Left renal cortex interstitium (tissue), 4 donors: ENCODE measurements around the gene ZC3H4. TPM values are rescaled to one million over a fixed set of nuclear protein-coding genes. Genes with fewer than 3 reads are reported as not detected.

Experiments
- DNase-seq, 4 donors: peaks; one replicate each; pipeline ENCODE4 v3.0.0-alpha.2; 2013; ENCODE audit warnings: low read depth in 4 of 4, low spot score in 2 of 4, missing footprints in 1 of 4
- polyA plus RNA-seq, 4 donors: library from polyadenylated mRNA; unstranded; fragments of 120-200 nt; gene quantifications; one replicate each; pipeline ENCODE4 v1.2.1, GENCODE V29; 2013; ENCODE audit not compliant: insufficient read length in 4 of 4

Gene ZC3H4
- polyA plus RNA-seq, 4 donors: 34.9 to 38.9 (median 35.9) TPM

DNA sequence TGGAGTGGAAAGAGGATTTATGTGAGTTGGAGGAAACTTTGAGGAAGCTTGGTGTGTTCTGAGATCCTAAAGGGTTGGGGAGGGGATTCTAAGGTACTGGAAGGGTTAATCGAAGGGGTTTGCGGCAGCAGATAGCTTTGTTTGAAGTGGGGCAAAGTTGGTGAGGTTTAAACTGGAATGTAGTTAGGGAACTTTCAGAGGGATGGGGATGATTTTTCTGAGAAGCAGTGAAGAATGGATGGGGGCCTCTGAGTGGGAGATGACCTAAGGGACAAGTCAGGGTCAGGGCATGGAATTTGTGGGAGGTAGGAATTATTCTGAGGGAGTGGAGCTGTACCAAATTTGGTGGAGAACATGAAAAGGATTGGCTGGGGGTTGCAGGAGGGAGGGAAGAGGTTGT lies 21.0 kb upstream of the ZC3H4 start:
- no peak for DNase-seq

DNA sequence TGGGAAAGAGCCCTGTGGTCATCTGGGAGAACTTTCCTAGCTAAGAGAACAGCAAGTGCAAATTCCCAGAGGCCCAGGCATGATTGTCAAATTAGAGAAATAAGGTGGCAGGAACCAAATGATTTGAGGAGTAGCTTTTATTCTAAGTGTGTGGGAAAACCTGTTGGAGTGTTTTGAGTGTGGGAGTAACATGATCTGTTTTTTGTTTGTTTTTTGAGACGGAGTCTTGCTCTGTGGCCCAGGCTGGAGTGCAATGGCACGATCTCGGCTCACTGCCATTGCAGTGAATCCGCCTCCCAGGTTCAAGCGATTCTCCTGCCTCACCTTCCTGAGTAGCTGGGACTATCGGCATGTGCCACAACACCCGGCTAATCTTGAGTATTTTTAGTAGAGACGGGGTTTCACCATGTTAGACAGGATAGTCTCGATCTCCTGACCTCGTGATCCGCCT lies 19.5 kb upstream of the ZC3H4 start:
- DNase-seq: no peak

DNA sequence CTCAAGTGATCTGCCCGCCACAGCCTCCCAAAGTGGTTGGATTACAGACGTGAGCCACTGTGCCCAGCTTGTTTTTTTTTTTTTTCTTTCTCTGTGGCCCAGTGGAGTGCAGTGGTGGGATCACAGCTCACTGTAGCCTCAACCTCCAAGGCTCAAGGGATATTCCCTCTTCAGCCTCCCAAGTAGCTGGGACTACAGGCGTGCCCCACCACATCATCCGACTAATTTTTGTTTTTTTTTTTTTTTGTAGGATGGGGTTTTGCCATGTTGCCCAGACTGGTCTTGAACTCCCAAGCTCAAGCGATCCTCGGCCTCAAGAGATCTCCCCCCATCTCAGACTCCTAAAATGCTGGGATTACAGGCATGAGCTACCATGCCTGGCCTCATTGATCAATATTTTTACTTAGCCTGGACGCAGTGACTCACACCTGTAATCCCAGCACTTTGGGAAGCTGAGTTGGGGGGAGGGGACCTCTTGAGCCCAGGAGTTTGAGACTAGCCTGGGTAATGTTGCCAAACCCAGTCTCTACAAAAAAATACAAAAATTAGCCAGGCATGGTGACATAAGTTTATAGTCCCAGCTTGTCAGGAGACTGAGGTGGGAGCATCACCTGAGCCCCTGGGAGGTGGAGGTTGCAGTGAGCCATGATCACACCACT lies 18.7 kb upstream of the ZC3H4 start:
- no peak for DNase-seq

DNA sequence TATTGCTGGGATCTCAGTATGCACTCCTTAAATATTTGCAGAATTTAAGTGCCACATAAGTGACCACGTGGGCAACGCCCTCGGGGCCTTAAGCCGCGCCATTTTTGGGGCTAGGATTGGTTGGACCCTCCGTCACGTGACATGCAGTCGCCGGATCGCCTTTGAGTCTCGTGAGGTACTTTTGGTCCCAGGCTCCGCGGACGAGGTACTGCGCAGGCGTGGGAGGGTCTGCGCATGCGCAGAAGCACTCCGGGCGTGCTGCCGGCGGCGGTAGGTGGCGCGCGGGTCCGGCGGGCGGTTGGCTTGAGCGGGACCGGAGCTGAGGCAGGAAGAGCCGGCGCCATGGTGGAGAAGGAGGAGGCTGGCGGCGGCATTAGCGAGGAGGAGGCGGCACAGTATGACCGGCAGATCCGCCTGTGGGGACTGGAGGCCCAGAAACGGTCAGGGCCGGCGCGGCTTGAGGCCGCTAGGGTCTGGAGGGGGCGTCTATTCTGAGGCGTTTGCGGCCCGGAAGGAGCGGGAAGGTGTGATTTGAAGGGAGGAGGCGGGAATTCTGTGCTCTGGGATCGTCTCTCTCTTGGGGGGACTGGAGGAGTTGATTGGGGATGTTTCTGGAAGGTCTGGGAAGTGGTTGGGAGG lies 17.1 kb upstream of the ZC3H4 start, which contains the start of gene SAE1:
TSS of gene SAE1 (plus strand) at position 247 of the 639 bp plus-strand sequence. CDS start at position 343, 96 bp downstream.
- DNase-seq: peak; percentile 93 to 94 (median 94)

DNA sequence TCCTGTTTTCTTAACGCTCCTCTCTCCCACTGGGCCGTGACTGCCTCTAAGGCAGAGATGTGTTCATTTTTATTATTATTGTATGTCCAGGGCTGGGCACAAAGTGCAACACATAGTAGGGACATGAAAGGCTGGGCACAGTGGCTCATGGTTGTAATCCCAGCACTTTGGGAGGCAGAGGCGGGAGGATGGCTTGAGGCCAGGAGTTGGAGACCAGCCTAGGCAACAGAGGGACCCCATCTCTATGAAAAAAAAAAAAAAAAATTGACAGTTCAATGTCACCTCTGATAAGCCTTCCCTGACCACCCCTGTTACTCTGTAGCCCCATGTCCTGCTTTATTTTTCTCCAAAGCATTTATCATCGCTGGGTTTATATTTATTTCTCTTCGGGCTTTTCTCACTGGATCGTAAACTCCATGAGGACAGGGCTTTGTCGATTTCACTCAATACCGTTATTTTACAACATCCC lies 16.6 kb upstream of the ZC3H4 start:
- DNase-seq: no peak

DNA sequence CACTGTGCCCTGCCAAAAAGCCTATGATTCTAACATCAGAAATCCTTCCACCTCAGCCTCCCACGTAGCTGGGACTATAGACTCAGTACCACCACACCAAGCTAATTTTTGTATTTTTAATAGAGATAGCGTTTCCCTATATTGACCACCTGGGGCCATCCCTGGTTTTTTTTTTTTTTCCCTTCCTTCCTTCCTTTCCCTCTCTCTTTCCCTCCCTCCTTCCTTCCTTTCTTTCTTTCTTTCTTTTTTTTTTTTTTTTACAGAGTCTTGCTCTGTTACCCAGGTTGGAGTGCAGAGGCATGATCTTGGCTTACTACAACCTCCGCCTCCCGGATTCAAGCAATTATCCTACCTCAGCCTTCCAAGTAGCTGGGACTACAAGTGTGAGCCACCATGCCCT lies 16.0 kb upstream of the ZC3H4 start:
- DNase-seq: no peak

DNA sequence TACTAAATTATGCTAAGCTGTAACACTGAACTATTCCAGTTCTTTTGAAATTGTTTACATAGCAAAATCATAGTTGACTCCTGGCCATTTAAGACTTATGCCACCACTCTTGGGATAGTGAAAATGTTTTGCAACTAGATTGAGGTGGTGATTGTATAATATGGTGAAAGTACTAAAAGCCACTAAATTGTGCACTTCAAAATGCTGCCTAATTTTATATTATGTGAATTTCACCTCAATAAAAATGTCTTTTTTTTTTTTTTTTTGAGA lies 12.0 kb upstream of the ZC3H4 start:
- DNase-seq: no peak

DNA sequence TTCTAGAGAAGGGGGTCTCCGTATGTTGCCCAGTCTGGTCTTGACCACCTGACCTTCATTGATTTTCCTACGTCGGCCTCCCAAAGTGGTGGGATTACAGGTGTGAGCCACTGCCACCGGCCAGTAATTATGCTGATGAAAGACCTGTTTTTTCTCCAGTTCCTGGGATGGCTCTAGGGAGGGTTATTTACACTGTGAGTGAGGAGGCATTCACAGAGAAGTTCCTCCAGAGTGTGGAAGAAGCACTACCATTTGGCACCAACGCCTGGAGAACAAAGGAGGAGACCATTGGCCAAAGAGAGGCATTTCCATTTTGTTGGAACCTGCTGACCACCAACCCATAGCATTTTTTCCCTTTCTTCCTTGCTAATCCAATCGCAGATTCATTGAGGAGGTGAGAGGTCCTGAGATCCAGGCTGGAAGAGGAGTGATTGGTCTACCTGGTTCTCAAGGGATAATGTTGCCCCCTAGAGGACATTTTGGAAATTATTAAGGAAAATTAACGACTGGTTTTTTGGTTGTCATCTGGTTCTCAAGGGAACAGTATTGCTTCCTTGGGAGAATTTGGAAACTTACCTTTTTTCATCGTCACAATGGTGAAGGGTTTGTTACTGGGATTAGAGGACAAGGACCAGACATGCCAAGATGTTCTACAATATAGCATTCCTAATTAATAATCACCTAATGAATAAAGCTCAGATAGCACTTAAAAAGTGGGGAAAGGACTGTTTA lies 11.5 kb upstream of the ZC3H4 start:
- peak in 1 of 4 donors; percentile 53 for DNase-seq

DNA sequence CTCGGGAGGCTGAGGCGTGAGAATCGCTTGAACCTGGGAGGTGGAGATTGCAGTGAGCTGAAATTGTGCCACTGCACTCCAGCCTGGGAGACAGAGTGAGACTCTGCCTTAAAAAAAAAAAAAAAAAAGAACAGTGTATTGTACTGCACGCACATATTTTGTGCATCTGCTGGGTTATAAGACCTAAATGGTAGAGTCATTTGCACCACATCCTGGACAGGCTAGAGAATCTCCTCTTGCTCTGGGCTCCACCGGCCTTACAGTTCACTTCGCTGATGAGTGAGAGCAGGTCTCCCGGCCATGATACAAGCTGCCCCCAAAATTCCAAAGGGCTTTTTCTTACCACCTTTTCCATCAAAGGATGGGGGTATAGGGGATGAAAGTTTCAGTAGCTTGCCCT lies 9.8 kb upstream of the ZC3H4 start:
- no peak for DNase-seq

DNA sequence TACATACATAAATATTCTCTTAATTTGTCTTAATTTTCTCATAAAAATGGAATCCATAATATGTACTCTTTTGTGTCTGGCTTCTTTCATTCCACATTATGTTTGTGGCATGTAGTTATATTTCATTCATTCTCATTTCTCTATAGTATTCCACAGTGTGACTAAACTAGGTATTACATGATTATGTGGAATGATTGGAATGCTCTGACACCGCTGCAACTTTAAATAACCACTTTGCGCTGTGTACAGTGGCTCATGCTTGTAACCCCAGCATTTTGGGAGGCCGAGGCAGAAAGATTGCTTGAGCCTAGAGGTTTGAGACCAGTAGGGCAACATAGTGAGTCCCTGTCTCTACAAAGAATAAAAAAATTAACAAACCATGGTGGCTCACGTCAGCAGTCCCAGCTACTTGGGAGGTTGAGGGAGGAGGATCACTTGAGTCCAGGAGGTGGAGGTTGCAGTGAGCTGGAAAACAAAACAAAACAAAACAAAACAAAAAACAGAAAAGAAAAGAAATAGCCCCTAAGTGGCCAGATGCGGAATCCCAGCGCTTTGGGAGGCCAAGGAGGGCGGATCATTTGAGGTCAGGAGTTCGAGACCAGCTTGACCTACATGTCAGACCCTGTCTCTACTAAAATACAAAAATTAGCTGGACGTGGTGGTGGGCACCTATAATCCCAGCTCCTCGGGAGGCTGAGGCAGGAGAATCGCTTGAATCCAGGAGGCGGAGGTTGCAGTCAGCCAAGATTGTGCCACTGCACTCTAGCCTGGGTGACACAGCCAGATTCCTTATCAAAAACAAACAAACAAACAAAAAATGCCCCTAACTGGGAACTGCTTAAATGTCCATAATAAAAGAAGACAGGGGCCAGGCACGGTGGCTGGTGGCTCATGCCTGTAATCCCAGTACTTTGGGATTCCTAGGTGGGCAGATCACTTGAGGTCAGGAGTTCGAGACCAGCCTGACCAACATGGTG lies 9.1 kb upstream of the ZC3H4 start:
- DNase-seq: no peak

DNA sequence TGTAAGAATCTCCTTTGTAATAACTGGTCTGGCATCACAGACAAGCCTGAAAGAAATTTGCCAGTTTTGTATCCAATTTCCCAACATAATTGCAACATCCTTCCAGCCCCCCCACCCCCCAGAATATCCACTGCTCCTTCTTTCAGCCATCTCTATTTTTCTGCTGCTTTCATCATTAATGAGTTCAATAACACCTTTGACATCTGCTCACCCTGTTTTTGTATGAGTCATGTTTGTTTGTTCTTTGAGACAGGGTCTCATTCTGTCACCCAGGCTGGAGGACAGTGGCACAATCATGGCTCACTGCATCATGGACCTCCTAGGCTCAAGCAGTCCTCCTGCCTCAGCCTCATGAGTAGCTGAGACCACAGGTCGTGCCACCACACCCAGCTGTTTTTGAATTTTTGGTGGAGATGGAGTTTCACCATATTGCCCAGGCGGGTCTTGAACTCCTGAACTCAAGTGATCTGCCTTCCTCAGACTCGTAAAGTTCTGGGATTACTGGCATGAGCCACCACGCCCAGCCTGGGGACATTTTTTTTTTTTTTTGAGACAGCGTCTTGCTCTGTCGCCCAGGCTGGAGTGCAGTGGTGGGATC lies 7.0 kb upstream of the ZC3H4 start:
- DNase-seq: no peak

DNA sequence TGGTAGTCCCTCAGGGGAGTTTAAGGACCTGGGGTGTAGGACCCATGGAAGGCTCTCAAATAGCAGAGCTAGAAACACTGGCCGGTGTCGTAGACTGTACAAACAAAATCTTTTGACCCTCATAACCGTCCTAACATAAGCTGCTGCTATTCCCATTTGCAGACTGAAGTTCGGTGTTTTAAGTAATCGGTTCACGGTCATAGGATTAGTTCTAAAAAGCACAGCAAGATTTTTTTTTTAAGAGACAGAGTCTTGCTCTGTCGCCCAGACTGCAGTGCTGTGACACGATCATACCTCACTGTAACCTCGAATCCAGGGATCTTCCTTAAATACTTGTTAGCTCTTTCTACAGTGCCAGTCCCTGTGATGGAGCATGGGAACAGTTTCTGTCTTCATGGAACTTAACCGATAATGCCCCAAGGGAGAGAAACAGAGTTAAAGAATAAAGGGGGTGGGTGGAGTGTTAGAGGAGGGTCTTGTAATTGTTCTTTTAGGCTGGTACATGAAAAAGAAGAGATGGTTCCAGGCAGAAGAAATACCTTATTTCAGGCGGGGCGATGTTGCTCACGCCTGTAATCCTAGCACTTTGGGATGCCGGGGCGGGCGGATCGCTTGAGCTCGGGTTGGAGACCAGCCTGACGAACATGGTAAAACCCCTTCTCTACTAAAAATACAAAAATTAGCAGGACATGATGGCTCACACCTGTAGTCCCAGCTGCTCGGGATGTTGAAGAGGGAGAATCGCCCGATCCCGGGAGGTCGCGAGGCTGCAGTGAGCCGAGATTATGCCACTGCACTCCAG lies 475 bp upstream of the ZC3H4 start:
- no peak for DNase-seq

DNA sequence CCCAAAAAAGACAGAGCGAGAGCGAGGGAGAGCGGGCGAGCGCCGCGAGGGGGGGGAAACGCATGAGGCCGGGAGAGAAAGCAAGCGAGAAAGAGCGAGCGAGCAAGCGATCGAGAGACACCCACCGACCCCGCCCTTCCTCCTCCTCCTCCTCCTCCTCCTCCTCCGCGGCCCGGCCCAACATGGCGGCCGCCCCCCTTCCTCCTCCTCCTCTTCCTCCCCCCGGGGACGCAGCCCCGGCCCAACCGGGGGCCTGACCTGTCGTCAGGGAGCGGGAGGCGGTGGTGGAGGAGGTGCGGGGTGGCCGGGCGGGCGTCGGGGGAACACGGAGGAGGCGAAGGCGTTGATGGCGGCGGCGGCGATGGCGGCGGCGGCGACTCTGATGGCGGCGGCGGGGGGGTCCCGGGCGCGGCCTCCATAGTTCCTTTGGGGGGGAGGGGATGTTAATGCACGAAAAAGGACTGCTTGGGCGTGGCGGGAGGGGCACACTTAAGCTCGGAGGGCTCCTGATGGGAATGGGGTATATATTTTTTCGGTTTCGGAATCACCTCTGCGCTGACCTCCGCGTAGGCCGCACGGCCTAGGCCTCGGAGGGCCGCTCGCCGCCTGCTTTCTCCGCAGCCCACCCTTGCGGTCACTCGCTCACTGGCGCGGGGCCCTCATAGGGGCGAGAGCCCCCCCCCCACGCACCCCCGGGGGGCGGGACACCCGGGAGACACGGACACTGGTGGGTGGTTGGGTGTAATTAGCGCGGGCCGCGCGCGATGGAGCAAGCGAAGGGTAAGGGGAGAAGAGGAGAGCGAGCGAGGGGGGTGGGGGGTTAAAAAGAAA lies 1.2 kb downstream of the ZC3H4 start:
- peak in 2 of 4 donors; percentile 53 to 66 for DNase-seq

DNA sequence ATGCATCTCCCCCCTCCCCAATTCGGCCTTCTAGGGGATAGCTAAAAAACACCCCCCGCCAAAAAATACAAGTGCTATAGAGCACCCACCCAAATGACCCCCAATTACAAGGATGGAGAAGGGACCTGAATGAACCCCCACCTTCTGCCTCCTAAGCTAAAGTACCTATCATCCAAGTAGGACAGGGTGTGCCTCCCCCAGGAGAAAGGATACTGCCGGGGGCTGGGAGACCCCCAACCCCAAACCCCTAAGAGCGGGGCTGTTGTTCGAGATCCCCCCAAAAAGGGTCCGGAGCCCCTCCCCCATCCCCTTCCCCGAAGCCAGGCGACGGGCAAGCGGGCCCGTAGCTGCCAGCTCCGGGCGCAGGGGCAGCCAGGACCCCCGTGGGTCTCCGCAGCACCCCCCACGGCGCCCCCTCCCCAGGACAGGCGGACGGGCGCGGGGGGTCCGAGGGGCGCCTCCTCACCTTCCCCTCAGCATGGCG lies 1.9 kb downstream of the ZC3H4 start:
- no peak for DNase-seq

DNA sequence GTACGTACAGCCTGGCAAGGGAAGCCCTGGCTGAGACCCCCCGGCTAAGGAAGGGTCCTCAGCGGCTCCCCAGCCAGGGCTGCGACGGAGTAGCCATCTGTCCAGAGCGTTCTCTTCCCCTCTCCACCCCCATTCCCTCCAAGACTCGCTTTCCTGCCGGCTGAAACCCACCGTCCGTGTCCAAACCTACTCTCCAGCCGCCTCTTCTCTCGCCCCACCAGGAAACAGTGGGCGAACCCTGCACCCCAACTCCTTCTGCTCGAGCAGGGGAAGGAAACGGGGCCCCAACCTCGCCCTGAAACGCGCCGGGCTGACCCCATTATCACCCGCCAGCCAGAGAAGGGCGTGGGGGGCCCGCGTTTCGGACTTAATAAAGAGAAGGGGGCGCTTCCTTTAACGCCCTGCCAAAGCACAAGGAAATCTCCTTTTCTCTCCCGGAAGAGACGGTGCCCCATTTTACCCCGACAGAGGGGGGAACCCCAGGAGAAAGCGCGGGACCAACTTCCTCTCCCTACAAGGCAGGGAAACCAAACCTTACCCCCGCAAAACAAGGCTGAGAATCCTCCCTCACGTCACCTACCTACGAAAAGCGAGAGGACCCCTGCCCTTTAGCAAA lies 2.5 kb downstream of the ZC3H4 start:
- peak in 1 of 4 donors; percentile 34 for DNase-seq

DNA sequence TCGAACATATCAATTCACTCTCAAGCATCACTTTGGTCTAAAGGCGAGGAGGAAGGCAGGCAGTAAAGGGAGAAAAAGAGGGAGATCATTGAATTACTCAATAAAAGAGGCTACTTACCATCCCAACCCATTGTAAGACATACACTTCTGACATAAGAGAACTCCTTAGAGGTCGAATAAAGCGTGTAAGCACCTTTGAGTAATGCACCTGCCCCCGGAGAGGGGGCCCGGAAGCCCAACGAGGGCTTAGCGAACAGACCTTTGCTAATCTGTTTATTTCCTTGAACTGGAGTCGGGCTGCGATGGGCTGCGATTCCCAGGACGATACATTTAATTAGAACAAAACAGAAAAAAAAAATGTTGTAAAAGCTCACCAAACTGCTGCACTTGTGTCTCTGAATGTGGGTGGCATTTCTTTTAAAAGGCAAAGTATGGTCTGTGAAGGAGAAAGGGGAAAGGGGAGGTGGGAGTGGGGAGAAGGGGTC lies 3.0 kb downstream of the ZC3H4 start:
- DNase-seq: no peak

DNA sequence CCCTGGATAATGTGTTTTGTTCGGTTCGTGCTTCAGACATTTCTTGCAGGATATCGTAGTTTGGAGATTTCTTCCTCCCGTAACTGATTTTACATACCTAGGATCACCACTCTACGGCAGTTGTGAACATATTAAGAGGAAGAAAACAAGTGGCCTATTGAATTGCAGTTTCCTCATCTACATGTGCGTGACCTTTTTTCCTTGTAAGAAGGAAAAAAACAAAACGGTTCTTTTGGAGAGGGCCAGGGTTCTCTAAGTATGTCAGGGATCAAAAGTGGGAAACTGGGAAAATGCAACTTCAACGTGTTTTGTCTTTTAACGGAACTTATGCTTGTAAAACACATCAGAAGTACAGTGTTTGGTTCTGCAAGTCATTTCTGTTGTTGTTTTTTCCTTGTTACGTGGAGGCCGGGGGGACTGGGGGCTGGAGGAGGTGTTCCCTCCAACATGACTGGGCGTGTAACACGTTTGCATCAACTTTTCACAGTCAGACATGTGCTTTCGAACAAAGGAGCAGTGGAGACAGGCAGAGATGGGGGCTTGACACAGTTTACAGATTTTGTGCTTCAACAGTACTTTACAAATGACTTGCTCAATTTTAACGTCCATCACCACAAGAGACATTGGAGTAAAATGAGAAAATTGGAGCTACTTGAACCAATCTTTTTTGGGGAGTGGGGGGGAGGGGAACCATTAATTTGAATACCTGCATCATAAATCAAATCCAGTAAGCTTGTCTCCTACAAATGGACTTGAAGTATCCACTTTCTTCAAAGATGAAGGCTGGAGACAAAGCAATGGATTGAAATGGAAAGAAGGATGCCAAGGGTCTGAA lies 3.8 kb downstream of the ZC3H4 start:
- DNase-seq: peak in 1 of 4 donors; percentile 56
